Kidney (tissue), 14 donors: ENCODE data around the gene EIF4E. TPM values are rescaled to one million over a fixed set of nuclear protein-coding genes. Genes with fewer than 3 reads are reported as not detected.
"Not testable (repeated sequence)": the region's sequence is repeated elsewhere in the genome, so short reads cannot be mapped to it uniquely, and the experiment has no call there.

Source experiments
- DNase-seq, 5 donors: peaks; one replicate each; pipeline ENCODE4 v3.0.0-alpha.2; 2013 to 2020
- FAIRE-seq: peaks from 2 replicates; lab custom pipeline; 2012; peaks lifted over from hg19 to GRCh38; lab: Jason Lieb, UNC
- H3K27ac ChIP-seq, 2 donors: one replicate each; pipeline ENCODE4 v1.7.0; 2013; ENCODE audit warnings: low read depth in 2 of 2, low read length in 2 of 2, inconsistent platforms in 1 of 2
- H3K27me3 ChIP-seq: one replicate; pipeline ENCODE4 v1.7.1; 2013; ENCODE audit warnings: low read length, inconsistent platforms; ENCODE audit not compliant: control insufficient read depth, insufficient read depth
- H3K36me3 ChIP-seq, 3 donors: one replicate each; pipeline versions ENCODE4 v1.7.0 to v1.7.1; 2013; ENCODE audit warnings: low read length in 3 of 3, control low read depth in 1 of 3, inconsistent platforms in 1 of 3; ENCODE audit not compliant: insufficient read depth in 3 of 3, control insufficient read depth in 2 of 3
- H3K4me1 ChIP-seq, 3 donors: one replicate each; pipeline versions ENCODE4 v1.7.0 to v1.7.1; 2013; ENCODE audit warnings: low read length in 3 of 3, inconsistent platforms in 1 of 3, low read depth in 1 of 3; ENCODE audit not compliant: control insufficient read depth in 2 of 3, insufficient read depth in 2 of 3
- H3K4me3 ChIP-seq, 3 donors: one replicate each; pipeline versions ENCODE4 v1.7.0 to v1.8.1; 2013; ENCODE audit warnings: low read length in 3 of 3, control low read depth in 1 of 3, inconsistent platforms in 1 of 3
- H3K9ac ChIP-seq, 3 donors: one replicate each; pipeline versions ENCODE4 v1.7.0 to v1.7.1; 2013; ENCODE audit warnings: low read length in 3 of 3, control low read depth in 1 of 3, inconsistent platforms in 1 of 3
- H3K9me3 ChIP-seq, 3 donors: one replicate each; pipeline versions ENCODE4 v1.7.0 to v1.7.1; 2013; ENCODE audit warnings: low read length in 3 of 3, control low read depth in 1 of 3, inconsistent platforms in 1 of 3; ENCODE audit not compliant: control insufficient read depth in 2 of 3, insufficient read depth in 1 of 3
- intact Hi-C: fragments of 100-400 bp; cut with DNase I; formaldehyde crosslinking; loops from one replicate; pipeline ENCODE4 v1.11.1; 2022
- polyA plus RNA-seq: library from polyadenylated mRNA; stranded (reverse); fragments of 350-450 nt; fragmentation: Illumina TruSeq; extraction: RNeasy Lipid Tissue Mini Kit (QIAGEN cat#74804); gene quantifications from one replicate; pipeline ENCODE4 v1.2.3, GENCODE V29; 2014; ENCODE audit warnings: low read depth, low replicate concordance; ENCODE audit not compliant: insufficient read depth
- total RNA-seq: library from RNA; stranded (reverse); fragmentation: NEBNext Ultra II Directional; extraction: Animal tissue kit (Norgen Biotek cat#: 25700); gene quantifications from one replicate; pipeline ENCODE4 v1.2.1, GENCODE V29; 2021
- TF ChIP-seq, protein P1 (sequence below): IDR thresholded peaks from 3 replicates; pipeline ENCODE4 v1.5.1; 2012; ENCODE audit warnings: mild to moderate bottlenecking, moderate library complexity, borderline replicate concordance; ENCODE audit not compliant: insufficient read depth; ENCODE audit errors: extremely low read depth
- donor health status: control.
- donor health status: control.
- donor health status: control.
- donor health status: control.
- donor health status: control.
- donor health status: DM: yes; HTN: yes; CAD: no.
- donor health status: Normal renal cell carcinoma (clear cell type).

EIF4E gene
- total and polyA plus RNA-seq, 2 donors from 2014 or later, result 52.3 to 63.2 TPM

DNA sequence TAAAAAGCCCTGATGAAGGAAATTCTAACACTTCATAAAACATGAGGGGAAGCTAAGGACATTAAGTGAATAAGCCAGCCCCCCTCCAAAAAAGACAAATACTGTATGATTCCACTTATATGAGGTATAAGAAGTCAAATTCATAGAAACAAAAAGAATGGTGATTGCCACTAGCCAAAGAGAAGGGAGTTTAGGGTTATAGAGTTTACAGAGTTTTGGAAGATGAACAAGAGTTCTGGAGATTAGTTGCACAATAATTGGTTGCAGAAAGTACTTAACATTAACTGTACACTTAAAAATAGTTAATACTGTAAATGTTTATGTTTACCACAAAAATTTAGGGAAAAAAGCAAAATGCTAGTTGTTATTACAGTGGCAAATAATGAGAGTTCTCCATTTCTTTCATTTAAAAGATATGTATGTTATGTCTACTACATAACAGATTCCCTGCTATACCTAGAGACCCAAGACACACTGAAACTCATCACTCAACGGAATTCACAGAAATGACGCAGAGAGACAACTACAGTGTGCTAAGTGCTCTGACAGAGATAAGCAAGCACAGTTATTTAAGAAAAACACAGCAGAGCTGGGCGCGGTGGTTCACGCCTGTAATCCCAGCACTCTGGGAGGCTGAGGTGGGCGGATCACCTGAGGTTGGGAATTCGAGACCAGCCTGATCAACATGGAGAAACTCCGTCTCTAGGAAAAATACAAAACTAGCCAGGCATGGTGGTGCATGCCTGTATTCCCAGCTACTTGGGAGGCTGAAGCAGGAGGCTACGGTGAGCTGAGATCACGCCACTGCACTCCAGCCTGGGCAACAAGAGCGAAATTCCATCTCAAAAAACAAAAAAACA, 37.2 kb downstream of the EIF4E start:
- Histone ChIP-seq H3K9ac (no peak overlapping the region), H3K9me3 (peaks cover 0 to 3% (median 0%) of the 10 kb centered on the region in 3 donors), H3K4me3 (no peak overlapping the region), H3K27me3 (no peaks in the 10 kb centered on the region), H3K27ac (no peak overlapping the region), H3K36me3 (peaks cover 2 to 7% (median 5%) of the 10 kb centered on the region in 3 donors), H3K4me1 (no peaks in the 10 kb centered on the region)
- TF ChIP-seq, protein P1, sequence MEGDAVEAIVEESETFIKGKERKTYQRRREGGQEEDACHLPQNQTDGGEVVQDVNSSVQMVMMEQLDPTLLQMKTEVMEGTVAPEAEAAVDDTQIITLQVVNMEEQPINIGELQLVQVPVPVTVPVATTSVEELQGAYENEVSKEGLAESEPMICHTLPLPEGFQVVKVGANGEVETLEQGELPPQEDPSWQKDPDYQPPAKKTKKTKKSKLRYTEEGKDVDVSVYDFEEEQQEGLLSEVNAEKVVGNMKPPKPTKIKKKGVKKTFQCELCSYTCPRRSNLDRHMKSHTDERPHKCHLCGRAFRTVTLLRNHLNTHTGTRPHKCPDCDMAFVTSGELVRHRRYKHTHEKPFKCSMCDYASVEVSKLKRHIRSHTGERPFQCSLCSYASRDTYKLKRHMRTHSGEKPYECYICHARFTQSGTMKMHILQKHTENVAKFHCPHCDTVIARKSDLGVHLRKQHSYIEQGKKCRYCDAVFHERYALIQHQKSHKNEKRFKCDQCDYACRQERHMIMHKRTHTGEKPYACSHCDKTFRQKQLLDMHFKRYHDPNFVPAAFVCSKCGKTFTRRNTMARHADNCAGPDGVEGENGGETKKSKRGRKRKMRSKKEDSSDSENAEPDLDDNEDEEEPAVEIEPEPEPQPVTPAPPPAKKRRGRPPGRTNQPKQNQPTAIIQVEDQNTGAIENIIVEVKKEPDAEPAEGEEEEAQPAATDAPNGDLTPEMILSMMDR, result no peak
- DNase-seq (no peak), FAIRE-seq (no peak)
- intact Hi-C loops, result no loop called here

DNA sequence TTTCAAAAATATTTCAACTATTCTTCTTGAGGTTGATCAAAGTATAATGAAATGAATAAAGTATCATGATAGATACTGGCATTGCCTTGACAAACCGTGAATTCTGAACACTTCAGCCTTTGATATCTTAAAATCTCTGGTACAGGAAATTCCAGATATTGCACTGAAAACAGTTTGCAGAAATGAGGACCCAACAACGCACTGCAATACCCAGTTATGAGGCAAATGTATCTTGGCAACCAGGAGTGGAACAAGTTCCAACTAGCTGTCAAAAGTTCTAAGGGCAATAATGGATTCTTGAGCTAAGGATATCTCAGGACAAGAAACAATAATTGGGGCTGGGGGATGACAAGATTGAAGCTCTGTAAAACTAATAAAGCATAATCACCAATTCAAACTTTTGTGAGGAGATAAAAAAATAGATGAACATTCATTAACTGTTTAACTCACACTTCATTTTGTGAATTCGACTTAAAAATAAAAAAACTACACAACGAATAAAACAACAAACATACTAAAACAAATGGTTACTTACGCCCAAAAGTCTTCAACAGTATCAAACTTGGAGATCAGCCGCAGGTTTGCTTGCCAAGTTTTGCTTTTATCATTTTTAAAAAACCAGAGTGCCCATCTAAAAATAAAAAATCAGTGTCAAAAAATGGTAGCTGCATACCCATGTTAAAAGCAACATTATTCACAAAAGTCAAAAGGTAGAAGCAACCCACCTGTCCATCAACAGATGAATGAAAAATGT, 38.1 kb downstream of the EIF4E start:
- peaks cover 2 to 13% (median 5%) of the 10 kb centered on the region in 3 donors for H3K36me3 ChIP-seq
- H3K9ac ChIP-seq, result no peak overlapping the region
- H3K4me1 ChIP-seq, result no peaks in the 10 kb centered on the region
- H3K4me3 ChIP-seq, result no peak overlapping the region
- H3K9me3 ChIP-seq, result peaks cover 0 to 3% (median 0%) of the 10 kb centered on the region in 3 donors
- FAIRE-seq (no peak), DNase-seq (no peak)
- H3K27me3 ChIP-seq, result no peaks in the 10 kb centered on the region
- TF ChIP-seq, protein P1, result no peak
- intact Hi-C loops, result no loop called here
- no peak overlapping the region for H3K27ac ChIP-seq

DNA sequence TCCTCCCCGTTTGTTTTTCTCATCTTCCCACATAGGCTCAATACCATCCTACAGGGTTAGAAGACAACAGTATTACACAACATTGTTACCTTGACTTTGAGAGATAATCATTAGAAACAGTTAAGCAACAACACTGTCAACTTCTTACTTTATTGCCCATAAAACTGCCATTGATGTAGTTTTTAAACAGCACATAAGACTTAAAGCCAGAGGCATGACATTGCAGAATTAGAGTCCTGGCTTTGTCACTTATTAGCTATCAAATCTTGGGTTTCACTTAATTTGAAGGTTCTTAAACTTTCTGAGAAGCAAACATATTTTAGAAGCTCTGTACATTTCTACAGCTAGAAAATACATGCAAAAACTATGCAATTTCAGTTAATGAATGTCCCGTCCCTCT, 41.8 kb downstream of the EIF4E start:
- Histone ChIP-seq H3K27me3 (no peaks in the 10 kb centered on the region), H3K4me1 (no peaks in the 10 kb centered on the region), H3K4me3 (no peak overlapping the region), H3K27ac (no peak overlapping the region), H3K9ac (no peak overlapping the region), H3K9me3 (no peaks in the 10 kb centered on the region), H3K36me3 (peaks cover 4 to 20% (median 4%) of the 10 kb centered on the region in 3 donors)
- DNase-seq (no peak), FAIRE-seq (no peak)
- TF ChIP-seq, protein P1, result no peak
- intact Hi-C loops, result no loop called here

DNA sequence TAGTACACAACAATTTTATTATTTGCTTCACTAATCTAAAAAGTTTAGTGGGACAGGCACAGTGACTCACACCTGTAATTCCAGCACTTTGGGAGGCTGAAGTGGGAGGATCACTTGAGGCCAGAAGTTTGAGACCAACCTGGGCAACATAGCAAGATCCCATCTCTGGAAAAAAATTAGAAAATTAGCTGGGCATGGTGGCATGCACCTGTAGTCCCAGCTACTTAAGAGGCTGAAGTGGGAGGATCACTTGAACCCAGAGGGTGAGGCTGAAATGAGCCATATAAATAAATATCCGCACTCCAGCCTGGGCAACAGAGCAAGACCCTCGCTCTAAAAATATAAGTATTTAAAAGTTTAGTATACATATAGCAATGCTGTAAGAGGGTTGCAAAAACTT, 42.6 kb downstream of the EIF4E start:
- DNase-seq, FAIRE-seq, H3K4me1 ChIP-seq, H3K9ac ChIP-seq, H3K27ac ChIP-seq, intact Hi-C loops, H3K9me3 ChIP-seq, H3K4me3 ChIP-seq, H3K27me3 ChIP-seq: not testable (repeated sequence)
- H3K36me3 ChIP-seq, result peaks cover 4 to 26% (median 7%) of the 10 kb centered on the region in 3 donors

DNA sequence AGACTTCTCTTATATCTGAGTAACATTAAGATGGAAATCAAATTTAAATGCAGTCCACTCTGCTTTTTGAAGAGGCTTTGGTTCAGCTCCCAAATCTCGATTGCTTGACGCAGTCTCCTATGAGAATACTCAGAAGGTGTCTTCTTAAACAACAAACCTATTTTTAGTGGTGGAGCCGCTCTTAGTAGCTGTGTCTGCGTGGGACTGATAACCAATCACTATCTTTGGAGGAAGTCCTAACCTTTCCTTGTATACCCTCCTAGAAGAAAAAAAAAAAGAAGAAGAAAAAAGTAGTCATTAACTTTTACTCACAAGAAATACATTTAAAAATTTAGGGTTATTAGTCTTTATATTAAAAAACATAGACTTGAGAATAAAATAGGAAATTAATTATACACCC, 48.0 kb downstream of the EIF4E start:
- H3K9me3 ChIP-seq, H3K27me3 ChIP-seq, intact Hi-C loops, DNase-seq, H3K4me1 ChIP-seq, H3K27ac ChIP-seq, H3K9ac ChIP-seq, H3K4me3 ChIP-seq: not testable (repeated sequence)
- peaks cover 2 to 18% (median 5%) of the 10 kb centered on the region in 3 donors for H3K36me3 ChIP-seq
- peak; percentile 25 for FAIRE-seq
